Measurements from ENCODE around the gene KLHL29. TPM values are rescaled to one million over a fixed set of nuclear protein-coding genes. Genes with fewer than 3 reads are reported as not detected.

Gene KLHL29
- polyA plus RNA-seq, 1 donor from 2014 or later = 42.4 TPM

DNA sequence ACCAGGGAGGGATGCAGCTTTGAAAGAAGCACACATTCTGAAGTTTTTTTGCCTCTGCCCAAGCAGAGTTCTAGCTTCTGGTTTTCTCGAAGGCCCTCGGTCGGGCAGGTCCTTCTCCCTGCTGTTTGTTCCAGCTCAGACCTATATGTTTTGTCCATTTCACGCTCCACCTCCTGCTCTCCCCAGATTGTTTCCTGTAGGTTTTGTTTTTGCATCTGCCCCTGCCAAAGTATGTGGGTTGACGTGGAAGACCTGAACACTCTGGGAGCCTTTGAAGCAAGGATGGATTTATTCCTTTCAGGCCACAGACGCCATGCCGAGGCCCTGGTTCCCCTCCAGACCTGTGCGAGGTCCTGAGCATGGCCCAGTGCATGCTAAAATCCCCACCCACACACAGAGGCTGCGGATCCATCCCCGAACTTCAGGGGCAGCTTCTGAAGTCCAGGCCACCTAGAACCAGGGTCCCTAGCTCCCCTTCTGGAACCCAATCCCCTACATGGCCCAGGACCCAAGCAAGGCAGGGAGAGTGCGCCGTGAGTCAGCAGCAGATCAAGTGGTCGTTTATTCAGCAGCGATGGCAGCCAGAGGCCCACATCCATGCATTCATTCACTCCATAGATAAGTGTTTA lies 205.4 kb downstream of the KLHL29 start:
- TF ChIP-seq RAD21 (conservative IDR thresholded peaks at IDR 0.05) (no peak), EZH2 (IDR thresholded peaks at IDR 0.05; ENCODE audit: borderline replicate concordance, insufficient read depth, low read length, poor library complexity, severe bottlenecking) (no peak), POLR2AphosphoS5 (IDR thresholded peaks at IDR 0.05) (no peak), SMC3 (conservative IDR thresholded peaks at IDR 0.05; ENCODE audit: poor library complexity) (no peak), TAF1 (IDR thresholded peaks at IDR 0.05; ENCODE audit: low read depth) (no peak), MXI1 (conservative IDR thresholded peaks at IDR 0.05; ENCODE audit: poor library complexity, severe bottlenecking) (no peak), EP300 (conservative IDR thresholded peaks at IDR 0.05; ENCODE audit: poor library complexity, severe bottlenecking) (no peak)
- TF ChIP-seq, protein P1, sequence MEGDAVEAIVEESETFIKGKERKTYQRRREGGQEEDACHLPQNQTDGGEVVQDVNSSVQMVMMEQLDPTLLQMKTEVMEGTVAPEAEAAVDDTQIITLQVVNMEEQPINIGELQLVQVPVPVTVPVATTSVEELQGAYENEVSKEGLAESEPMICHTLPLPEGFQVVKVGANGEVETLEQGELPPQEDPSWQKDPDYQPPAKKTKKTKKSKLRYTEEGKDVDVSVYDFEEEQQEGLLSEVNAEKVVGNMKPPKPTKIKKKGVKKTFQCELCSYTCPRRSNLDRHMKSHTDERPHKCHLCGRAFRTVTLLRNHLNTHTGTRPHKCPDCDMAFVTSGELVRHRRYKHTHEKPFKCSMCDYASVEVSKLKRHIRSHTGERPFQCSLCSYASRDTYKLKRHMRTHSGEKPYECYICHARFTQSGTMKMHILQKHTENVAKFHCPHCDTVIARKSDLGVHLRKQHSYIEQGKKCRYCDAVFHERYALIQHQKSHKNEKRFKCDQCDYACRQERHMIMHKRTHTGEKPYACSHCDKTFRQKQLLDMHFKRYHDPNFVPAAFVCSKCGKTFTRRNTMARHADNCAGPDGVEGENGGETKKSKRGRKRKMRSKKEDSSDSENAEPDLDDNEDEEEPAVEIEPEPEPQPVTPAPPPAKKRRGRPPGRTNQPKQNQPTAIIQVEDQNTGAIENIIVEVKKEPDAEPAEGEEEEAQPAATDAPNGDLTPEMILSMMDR (IDR thresholded peaks at IDR 0.05; ENCODE audit: poor library complexity, severe bottlenecking) = no peak
- TF ChIP-seq, protein P2, sequence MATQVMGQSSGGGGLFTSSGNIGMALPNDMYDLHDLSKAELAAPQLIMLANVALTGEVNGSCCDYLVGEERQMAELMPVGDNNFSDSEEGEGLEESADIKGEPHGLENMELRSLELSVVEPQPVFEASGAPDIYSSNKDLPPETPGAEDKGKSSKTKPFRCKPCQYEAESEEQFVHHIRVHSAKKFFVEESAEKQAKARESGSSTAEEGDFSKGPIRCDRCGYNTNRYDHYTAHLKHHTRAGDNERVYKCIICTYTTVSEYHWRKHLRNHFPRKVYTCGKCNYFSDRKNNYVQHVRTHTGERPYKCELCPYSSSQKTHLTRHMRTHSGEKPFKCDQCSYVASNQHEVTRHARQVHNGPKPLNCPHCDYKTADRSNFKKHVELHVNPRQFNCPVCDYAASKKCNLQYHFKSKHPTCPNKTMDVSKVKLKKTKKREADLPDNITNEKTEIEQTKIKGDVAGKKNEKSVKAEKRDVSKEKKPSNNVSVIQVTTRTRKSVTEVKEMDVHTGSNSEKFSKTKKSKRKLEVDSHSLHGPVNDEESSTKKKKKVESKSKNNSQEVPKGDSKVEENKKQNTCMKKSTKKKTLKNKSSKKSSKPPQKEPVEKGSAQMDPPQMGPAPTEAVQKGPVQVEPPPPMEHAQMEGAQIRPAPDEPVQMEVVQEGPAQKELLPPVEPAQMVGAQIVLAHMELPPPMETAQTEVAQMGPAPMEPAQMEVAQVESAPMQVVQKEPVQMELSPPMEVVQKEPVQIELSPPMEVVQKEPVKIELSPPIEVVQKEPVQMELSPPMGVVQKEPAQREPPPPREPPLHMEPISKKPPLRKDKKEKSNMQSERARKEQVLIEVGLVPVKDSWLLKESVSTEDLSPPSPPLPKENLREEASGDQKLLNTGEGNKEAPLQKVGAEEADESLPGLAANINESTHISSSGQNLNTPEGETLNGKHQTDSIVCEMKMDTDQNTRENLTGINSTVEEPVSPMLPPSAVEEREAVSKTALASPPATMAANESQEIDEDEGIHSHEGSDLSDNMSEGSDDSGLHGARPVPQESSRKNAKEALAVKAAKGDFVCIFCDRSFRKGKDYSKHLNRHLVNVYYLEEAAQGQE (IDR thresholded peaks at IDR 0.05; ENCODE audit: borderline replicate concordance) = no peak
- H3K4me3 ChIP-seq (ENCODE audit: low read length) = no peak overlapping the region
- no peaks in the 10 kb centered on the region for H3K36me3 ChIP-seq (ENCODE audit: insufficient read depth, low read length)
- no peak overlapping the region for H2AFZ ChIP-seq (ENCODE audit: low read depth, low read length)
- no peaks in the 10 kb centered on the region for H3K9me2 ChIP-seq (ENCODE audit: insufficient read depth, low read length)
- no peaks in the 10 kb centered on the region for H3F3A ChIP-seq (ENCODE audit: insufficient read depth, low read length, poor library complexity, severe bottlenecking)
- peaks cover 3% of the 10 kb centered on the region for H4K20me1 ChIP-seq (ENCODE audit: insufficient read depth)
- no peaks in the 10 kb centered on the region for H3K9me3 ChIP-seq (ENCODE audit: low read length)
- H3K9ac ChIP-seq (ENCODE audit: low read length) = no peak overlapping the region
- H3K4me2 ChIP-seq (ENCODE audit: low read length) = no peak overlapping the region
- H3K27ac ChIP-seq (ENCODE audit: low read length) = no peak overlapping the region
- no peaks in the 10 kb centered on the region for H3K79me2 ChIP-seq (replicated peaks; ENCODE audit: insufficient read depth, low read length)
- H3K27me3 ChIP-seq (ENCODE audit: insufficient read depth, low read depth, low read length) = no peaks in the 10 kb centered on the region

DNA sequence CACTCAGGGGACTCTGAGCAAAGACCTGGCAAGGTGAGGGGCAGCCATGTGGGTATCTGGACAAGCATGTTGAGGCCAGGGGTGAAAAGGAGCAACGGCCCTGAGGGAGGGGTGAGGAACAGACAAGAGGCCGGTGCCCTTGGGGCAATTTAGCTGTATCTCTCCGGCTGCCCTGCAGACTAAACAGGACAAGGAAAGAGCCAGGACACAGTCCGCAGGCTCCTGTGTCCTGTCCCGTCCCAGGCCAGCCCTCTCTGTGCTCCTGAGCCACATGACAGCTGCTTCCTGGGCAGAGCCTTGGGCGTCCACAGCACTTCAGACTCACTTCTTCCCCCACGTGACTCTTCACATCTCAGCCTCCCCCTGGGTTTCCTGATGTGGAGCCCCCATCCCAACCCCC lies 206.1 kb downstream of the KLHL29 start:
- Histone ChIP-seq H3K27me3 (ENCODE audit: insufficient read depth, low read depth, low read length) (no peaks in the 10 kb centered on the region), H3K9ac (ENCODE audit: low read length) (no peak overlapping the region)

More for the DNA sequence above, 206.1 kb downstream of the KLHL29 start:
- H3K36me3 ChIP-seq (ENCODE audit: insufficient read depth, low read length) = no peaks in the 10 kb centered on the region
- no peaks in the 10 kb centered on the region for H3K79me2 ChIP-seq (replicated peaks; ENCODE audit: insufficient read depth, low read length)
- H3K4me3 ChIP-seq (ENCODE audit: low read length) = no peak overlapping the region
- H3K27ac ChIP-seq (ENCODE audit: low read length) = no peak overlapping the region
- peaks cover 3% of the 10 kb centered on the region for H4K20me1 ChIP-seq (ENCODE audit: insufficient read depth)
- H3K9me2 ChIP-seq (ENCODE audit: insufficient read depth, low read length) = no peaks in the 10 kb centered on the region
- no peak overlapping the region for H3K4me2 ChIP-seq (ENCODE audit: low read length)
- no peak for TF ChIP-seq POLR2AphosphoS5 (IDR thresholded peaks at IDR 0.05)
- TF ChIP-seq, protein P2 (IDR thresholded peaks at IDR 0.05; ENCODE audit: borderline replicate concordance) = no peak
- TF ChIP-seq, protein P1 (IDR thresholded peaks at IDR 0.05; ENCODE audit: poor library complexity, severe bottlenecking) = no peak
- TF ChIP-seq RAD21 (conservative IDR thresholded peaks at IDR 0.05) = no peak
- no peak for TF ChIP-seq TAF1 (IDR thresholded peaks at IDR 0.05; ENCODE audit: low read depth)
- no peak for TF ChIP-seq EZH2 (IDR thresholded peaks at IDR 0.05; ENCODE audit: borderline replicate concordance, insufficient read depth, low read length, poor library complexity, severe bottlenecking)
- TF ChIP-seq EP300 (conservative IDR thresholded peaks at IDR 0.05; ENCODE audit: poor library complexity, severe bottlenecking) = no peak
- TF ChIP-seq MXI1 (conservative IDR thresholded peaks at IDR 0.05; ENCODE audit: poor library complexity, severe bottlenecking) = no peak
- TF ChIP-seq SMC3 (conservative IDR thresholded peaks at IDR 0.05; ENCODE audit: poor library complexity) = no peak
- no peak overlapping the region for H2AFZ ChIP-seq (ENCODE audit: low read depth, low read length)
- no peaks in the 10 kb centered on the region for H3K9me3 ChIP-seq (ENCODE audit: low read length)
- H3F3A ChIP-seq (ENCODE audit: insufficient read depth, low read length, poor library complexity, severe bottlenecking) = no peaks in the 10 kb centered on the region
